Panc1 (cell line): Measurements from ENCODE around the gene FYCO1.

Experiments used
- CTCF ChIP-seq: fragments of 450-650 bp; IDR thresholded peaks from 2 replicates; pipeline ENCODE4 v1.5.1; 2017; ENCODE audit warnings: mild to moderate bottlenecking
- POLR2AphosphoS5 ChIP-seq: IDR thresholded peaks from 2 replicates; pipeline ENCODE4 v1.6.1; 2012; ENCODE audit warnings: mild to moderate bottlenecking, low read depth, low read length, moderate library complexity
- SIN3A ChIP-seq: IDR thresholded peaks from 2 replicates; pipeline ENCODE4 v1.6.1; 2012; ENCODE audit warnings: low read depth, mild to moderate bottlenecking, low read length, moderate library complexity, borderline replicate concordance; ENCODE audit not compliant: insufficient read depth
- TF ChIP-seq, protein P1 (sequence below), 2 experiments: IDR thresholded peaks; 2 replicates each; pipeline ENCODE4 v1.6.1; 2011 to 2012; ENCODE audit warnings: low read depth in 2 of 2, control low read depth in 1 of 2, low read length in 1 of 2, mild to moderate bottlenecking in 1 of 2, moderate library complexity in 1 of 2; ENCODE audit not compliant: insufficient read depth in 1 of 2

DNA sequence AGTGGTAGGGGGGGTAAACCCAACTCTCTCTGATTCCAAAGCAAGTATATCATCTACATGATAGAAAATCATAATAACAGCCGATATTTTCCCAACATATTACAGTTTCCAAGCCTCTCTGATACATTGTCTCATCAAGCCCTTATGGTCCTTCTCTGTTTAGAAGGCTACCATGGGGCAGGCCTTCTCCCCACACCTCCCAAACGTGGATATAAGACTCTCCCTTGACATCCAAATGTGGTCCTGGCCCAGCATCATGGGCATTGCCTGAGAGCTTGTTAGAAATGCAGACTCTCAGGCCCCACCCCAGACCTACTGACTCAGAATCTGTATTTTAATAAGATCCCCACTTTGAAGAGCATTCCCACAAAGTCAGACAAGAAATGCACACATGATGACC lies 127.0 kb downstream of the FYCO1 start:
- TF ChIP-seq CTCF (no peak), SIN3A (no peak), POLR2AphosphoS5 (no peak)
- TF ChIP-seq, protein P1, sequence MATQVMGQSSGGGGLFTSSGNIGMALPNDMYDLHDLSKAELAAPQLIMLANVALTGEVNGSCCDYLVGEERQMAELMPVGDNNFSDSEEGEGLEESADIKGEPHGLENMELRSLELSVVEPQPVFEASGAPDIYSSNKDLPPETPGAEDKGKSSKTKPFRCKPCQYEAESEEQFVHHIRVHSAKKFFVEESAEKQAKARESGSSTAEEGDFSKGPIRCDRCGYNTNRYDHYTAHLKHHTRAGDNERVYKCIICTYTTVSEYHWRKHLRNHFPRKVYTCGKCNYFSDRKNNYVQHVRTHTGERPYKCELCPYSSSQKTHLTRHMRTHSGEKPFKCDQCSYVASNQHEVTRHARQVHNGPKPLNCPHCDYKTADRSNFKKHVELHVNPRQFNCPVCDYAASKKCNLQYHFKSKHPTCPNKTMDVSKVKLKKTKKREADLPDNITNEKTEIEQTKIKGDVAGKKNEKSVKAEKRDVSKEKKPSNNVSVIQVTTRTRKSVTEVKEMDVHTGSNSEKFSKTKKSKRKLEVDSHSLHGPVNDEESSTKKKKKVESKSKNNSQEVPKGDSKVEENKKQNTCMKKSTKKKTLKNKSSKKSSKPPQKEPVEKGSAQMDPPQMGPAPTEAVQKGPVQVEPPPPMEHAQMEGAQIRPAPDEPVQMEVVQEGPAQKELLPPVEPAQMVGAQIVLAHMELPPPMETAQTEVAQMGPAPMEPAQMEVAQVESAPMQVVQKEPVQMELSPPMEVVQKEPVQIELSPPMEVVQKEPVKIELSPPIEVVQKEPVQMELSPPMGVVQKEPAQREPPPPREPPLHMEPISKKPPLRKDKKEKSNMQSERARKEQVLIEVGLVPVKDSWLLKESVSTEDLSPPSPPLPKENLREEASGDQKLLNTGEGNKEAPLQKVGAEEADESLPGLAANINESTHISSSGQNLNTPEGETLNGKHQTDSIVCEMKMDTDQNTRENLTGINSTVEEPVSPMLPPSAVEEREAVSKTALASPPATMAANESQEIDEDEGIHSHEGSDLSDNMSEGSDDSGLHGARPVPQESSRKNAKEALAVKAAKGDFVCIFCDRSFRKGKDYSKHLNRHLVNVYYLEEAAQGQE (IDR thresholded peaks at IDR 0.05; ENCODE audit: insufficient read depth in 1 of 2, low read depth in 2 of 2, low read length in 1 of 2): no peak
